Measurements from ENCODE around the gene HDAC11. TPM values are rescaled to one million over a fixed set of nuclear protein-coding genes. Genes with fewer than 3 reads are reported as not detected.

The HDAC11 gene
- total and polyA plus RNA-seq, 2 of the 13 experiments (the other 11 are each of a cell fraction or from before 2014, with no cell fraction given): 13.7 to 33.1 TPM

GRCh38 chr3:13522236-13522635, 42.1 kb downstream of the HDAC11 start:
- Histone ChIP-seq H3K79me2 (ENCODE audit: insufficient read depth, low read length) (no peaks in the 10 kb centered on the region), H3K4me3 (replicated peaks in 1 of 3; ENCODE audit: insufficient read depth in 1 of 3, low read depth in 2 of 3, low read length in 3 of 3) (no peak overlapping the region), H2AFZ (ENCODE audit: low read length) (no peak overlapping the region), H3K36me3 (replicated peaks in 1 of 2; ENCODE audit: control insufficient read depth in 1 of 2, insufficient read depth in 2 of 2, low read length in 2 of 2) (no peaks in the 10 kb centered on the region), H3K4me2 (ENCODE audit: low read depth, low read length) (no peak overlapping the region), H3K9ac (ENCODE audit: insufficient read depth, low read depth, low read length) (no peak overlapping the region), H4K20me1 (ENCODE audit: insufficient read depth, low read length) (no peaks in the 10 kb centered on the region), H3K27me3 (ENCODE audit: control insufficient read depth in 1 of 2, insufficient read depth in 2 of 2, low read length in 2 of 2) (peaks cover 6 to 41% of the 10 kb centered on the region in 2 experiments), H3K27ac (ENCODE audit: extremely low read length, insufficient read depth, low read length) (no peak overlapping the region), H3K9me3 (ENCODE audit: low read length) (no peaks in the 10 kb centered on the region), H3K4me1 (ENCODE audit: insufficient read depth, low read length) (peaks cover 23% of the 10 kb centered on the region)
- intact Hi-C loops (cut with micrococcal nuclease; ENCODE audit: unreplicated experiment): no loop called here
- no peak for TF ChIP-seq ZNF609 (CRISPR knock-in tag; IDR thresholded peaks at IDR 0.05; ENCODE audit: borderline replicate concordance)
- no peak for TF ChIP-seq ZFP90 (CRISPR knock-in tag; IDR thresholded peaks at IDR 0.05; ENCODE audit: borderline replicate concordance)
- TF ChIP-seq IKZF1 (IDR thresholded peaks at IDR 0.05): no peak
- no peak for TF ChIP-seq ZNF280D (CRISPR knock-in tag; IDR thresholded peaks at IDR 0.05)
- TF ChIP-seq SKI (IDR thresholded peaks at IDR 0.05; ENCODE audit: partially characterized antibody): no peak
- no peak for TF ChIP-seq ZNF879 (CRISPR knock-in tag; IDR thresholded peaks at IDR 0.05)
- TF ChIP-seq ZNF660 (CRISPR knock-in tag; IDR thresholded peaks at IDR 0.05; ENCODE audit: borderline replicate concordance, low read depth): no peak
- TF ChIP-seq NR2F2 (IDR thresholded peaks at IDR 0.05; ENCODE audit: borderline replicate concordance, low read depth): no peak
- TF ChIP-seq KLF11 (CRISPR knock-in tag; IDR thresholded peaks at IDR 0.05): no peak
- no peak for TF ChIP-seq PLRG1 (conservative IDR thresholded peaks at IDR 0.05)
- TF ChIP-seq KLF9 (CRISPR knock-in tag; IDR thresholded peaks at IDR 0.05; ENCODE audit: low read depth): no peak
- TF ChIP-seq ZNF251 (CRISPR knock-in tag; IDR thresholded peaks at IDR 0.05): no peak
- no peak for TF ChIP-seq ZNF331 (CRISPR knock-in tag; IDR thresholded peaks at IDR 0.05)
- CTCF ChIA-PET (ENCODE audit: low intra/inter-chr PET ratio, low total read pairs): no interaction called here
- BruUV-seq (replicated peaks): no TSS peak
- WGBS (ENCODE audit: low lambda C conversion rate): 80% methylated on average over 1 of the region's 5 CpGs
- DNase-seq (ENCODE audit: low spot score) (no peak), ATAC-seq (no peak), FAIRE-seq (no peak)
- POLR2A ChIA-PET: no interaction called here
- in situ Hi-C loops (cut with HindIII; ENCODE audit: extremely low pct_ligation_motif_present, low pct_unique_long_range_greater_than_20kb): no loop called here

All from HepG2 (cell line).